ENCODE data around the gene NGRN. TPM values are rescaled to one million over a fixed set of nuclear protein-coding genes. Genes with fewer than 3 reads are reported as not detected.

NGRN gene
- total and polyA plus RNA-seq, 4 donors, result 154 to 356 (median 252) TPM

DNA sequence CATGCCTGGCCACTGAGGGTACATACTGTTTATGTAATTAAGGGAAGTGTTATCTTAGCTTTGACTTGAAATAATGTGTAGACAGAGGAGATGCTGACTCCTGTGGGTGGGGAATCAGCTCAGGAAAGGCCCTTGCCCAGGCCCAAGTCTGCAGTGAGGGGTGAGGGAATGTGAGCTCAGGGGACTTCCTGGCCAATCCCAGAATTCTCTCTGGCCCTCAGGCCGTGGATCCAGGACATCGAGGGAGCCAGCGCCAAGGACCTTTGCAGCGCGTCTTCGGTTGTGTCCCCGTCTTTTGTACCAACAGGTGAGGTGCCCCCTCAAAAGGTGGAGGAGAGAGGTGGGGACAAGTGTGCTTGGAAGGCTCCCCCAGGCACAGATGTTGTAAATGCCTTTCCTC lies 38.1 kb upstream of the NGRN start:
- H3K27ac ChIP-seq (ENCODE audit: low read depth, low read length), result no peak overlapping the region

GRCh38 chr15:90227816-90228772 lies 37.4 kb upstream of the NGRN start:
- Histone ChIP-seq H3K4me3 (ENCODE audit: low read depth, low read length) (no peak overlapping the region), H3K27me3 (ENCODE audit: control insufficient read depth, insufficient read depth, low read length) (no peaks in the 10 kb centered on the region), H3K36me3 (ENCODE audit: control insufficient read depth, insufficient read depth, low read length) (peaks cover 79% of the 10 kb centered on the region), H3K9me3 (ENCODE audit: control insufficient read depth, insufficient read depth, low read length) (no peaks in the 10 kb centered on the region), H3K4me1 (ENCODE audit: control insufficient read depth, insufficient read depth, low read length) (peaks cover 21% of the 10 kb centered on the region), H3K27ac (ENCODE audit: low read depth, low read length) (no peak overlapping the region)
- 94% methylated on average over 37 of the region's 38 CpGs for WGBS (ENCODE audit: insufficient coverage)
- no peak for DNase-seq (ENCODE audit: low read depth in 4 of 6, low spot score in 6 of 6)

More for the DNA sequence above, 38.1 kb upstream of the NGRN start:
- no peak for DNase-seq (ENCODE audit: low read depth in 4 of 6, low spot score in 6 of 6)
- WGBS (ENCODE audit: insufficient coverage), result 95% methylated on average over 6 of the region's 7 CpGs
- H3K36me3 ChIP-seq (ENCODE audit: control insufficient read depth, insufficient read depth, low read length), result peaks cover 85% of the 10 kb centered on the region
- peaks cover 14% of the 10 kb centered on the region for H3K4me1 ChIP-seq (ENCODE audit: control insufficient read depth, insufficient read depth, low read length)
- no peak overlapping the region for H3K4me3 ChIP-seq (ENCODE audit: low read depth, low read length)
- no peaks in the 10 kb centered on the region for H3K9me3 ChIP-seq (ENCODE audit: control insufficient read depth, insufficient read depth, low read length)
- H3K27me3 ChIP-seq (ENCODE audit: control insufficient read depth, insufficient read depth, low read length), result no peaks in the 10 kb centered on the region

DNA sequence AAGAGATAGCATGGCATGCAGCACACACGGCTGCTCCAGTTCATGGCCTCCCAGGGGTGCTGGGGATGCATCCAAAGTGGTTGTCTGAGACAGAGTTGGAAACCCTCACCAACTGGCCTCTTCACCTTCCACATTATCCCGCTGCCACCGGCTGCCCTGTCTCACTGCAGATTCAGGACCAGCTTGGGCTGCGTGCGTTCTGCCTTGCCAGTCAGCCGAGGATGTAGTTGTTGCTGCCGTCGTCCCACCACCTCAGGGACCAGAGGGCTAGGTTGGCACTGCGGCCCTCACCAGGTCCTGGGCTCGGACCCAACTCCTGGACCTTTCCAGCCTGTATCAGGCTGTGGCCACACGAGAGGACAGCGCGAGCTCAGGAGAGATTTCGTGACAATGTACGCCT lies 36.5 kb upstream of the NGRN start:
- WGBS (ENCODE audit: insufficient coverage), result 94% methylated on average over 15 of the region's 15 CpGs
- H3K4me3 ChIP-seq (ENCODE audit: low read depth, low read length), result no peak overlapping the region
- peaks cover 25% of the 10 kb centered on the region for H3K4me1 ChIP-seq (ENCODE audit: control insufficient read depth, insufficient read depth, low read length)
- peaks cover 70% of the 10 kb centered on the region for H3K36me3 ChIP-seq (ENCODE audit: control insufficient read depth, insufficient read depth, low read length)
- H3K27ac ChIP-seq (ENCODE audit: low read depth, low read length), result no peak overlapping the region
- no peaks in the 10 kb centered on the region for H3K27me3 ChIP-seq (ENCODE audit: control insufficient read depth, insufficient read depth, low read length)
- no peak for DNase-seq (ENCODE audit: low read depth in 4 of 6, low spot score in 6 of 6)
- no peaks in the 10 kb centered on the region for H3K9me3 ChIP-seq (ENCODE audit: control insufficient read depth, insufficient read depth, low read length)

GRCh38 chr15:90230071-90230494 lies 35.4 kb upstream of the NGRN start:
- H3K4me1 ChIP-seq (ENCODE audit: control insufficient read depth, insufficient read depth, low read length), result peaks cover 27% of the 10 kb centered on the region
- WGBS (ENCODE audit: insufficient coverage), result 63% methylated on average over 8 of the region's 12 CpGs

GRCh38 chr15:90230610-90231009 lies 34.9 kb upstream of the NGRN start:
- no peak overlapping the region for H3K27ac ChIP-seq (ENCODE audit: low read depth, low read length)
- no peaks in the 10 kb centered on the region for H3K27me3 ChIP-seq (ENCODE audit: control insufficient read depth, insufficient read depth, low read length)
- H3K4me1 ChIP-seq (ENCODE audit: control insufficient read depth, insufficient read depth, low read length), result peaks cover 27% of the 10 kb centered on the region
- WGBS (ENCODE audit: insufficient coverage), result 87% methylated on average over 5 of the region's 8 CpGs
- no peak overlapping the region for H3K4me3 ChIP-seq (ENCODE audit: low read depth, low read length)
- H3K36me3 ChIP-seq (ENCODE audit: control insufficient read depth, insufficient read depth, low read length), result peaks cover 54% of the 10 kb centered on the region
- DNase-seq (ENCODE audit: low read depth in 4 of 6, low spot score in 6 of 6), result no peak
- H3K9me3 ChIP-seq (ENCODE audit: control insufficient read depth, insufficient read depth, low read length), result no peaks in the 10 kb centered on the region

More at GRCh38 chr15:90230071-90230494, 35.4 kb upstream of the NGRN start:
- Histone ChIP-seq H3K4me3 (ENCODE audit: low read depth, low read length) (no peak overlapping the region), H3K27me3 (ENCODE audit: control insufficient read depth, insufficient read depth, low read length) (no peaks in the 10 kb centered on the region), H3K27ac (ENCODE audit: low read depth, low read length) (no peak overlapping the region), H3K36me3 (ENCODE audit: control insufficient read depth, insufficient read depth, low read length) (peaks cover 59% of the 10 kb centered on the region), H3K9me3 (ENCODE audit: control insufficient read depth, insufficient read depth, low read length) (no peaks in the 10 kb centered on the region)
- DNase-seq (ENCODE audit: low read depth in 4 of 6, low spot score in 6 of 6), result peak in 1 of 6 donors; percentile 39

- Histone ChIP-seq H3K4me1 (ENCODE audit: control insufficient read depth, insufficient read depth, low read length) (peaks cover 27% of the 10 kb centered on the region), H3K36me3 (ENCODE audit: control insufficient read depth, insufficient read depth, low read length) (peaks cover 50% of the 10 kb centered on the region), H3K9me3 (ENCODE audit: control insufficient read depth, insufficient read depth, low read length) (no peaks in the 10 kb centered on the region), H3K27ac (ENCODE audit: low read depth, low read length) (no peak overlapping the region), H3K27me3 (ENCODE audit: control insufficient read depth, insufficient read depth, low read length) (no peaks in the 10 kb centered on the region), H3K4me3 (ENCODE audit: low read depth, low read length) (no peak overlapping the region)
- 81% methylated on average over 25 of the region's 27 CpGs for WGBS (ENCODE audit: insufficient coverage)
- DNase-seq (ENCODE audit: low read depth in 4 of 6, low spot score in 6 of 6), result no peak
These were observed 34.1 kb upstream of the NGRN start for GRCh38 chr15:90231028-90232017.

DNA sequence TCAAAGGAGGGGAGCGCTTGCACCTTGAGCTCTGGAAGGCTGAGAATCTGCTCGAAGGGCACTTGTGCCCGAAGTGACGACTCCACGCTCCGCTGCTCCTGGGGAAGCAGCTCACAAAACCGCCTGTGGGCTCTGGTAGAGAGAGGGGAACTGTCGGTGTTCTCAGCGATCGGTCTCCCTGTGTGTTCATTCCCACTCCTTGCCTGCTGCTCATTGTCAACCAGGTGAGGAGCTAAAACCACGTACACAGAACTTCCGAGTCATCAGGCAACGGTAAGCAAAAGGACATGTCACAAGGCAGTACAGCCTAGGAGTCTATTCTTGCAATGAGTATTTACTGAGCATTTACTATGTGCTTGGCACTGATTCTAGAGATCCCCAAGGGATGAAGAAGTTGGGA lies 33.3 kb upstream of the NGRN start:
- peaks cover 50% of the 10 kb centered on the region for H3K36me3 ChIP-seq (ENCODE audit: control insufficient read depth, insufficient read depth, low read length)
- no peak for DNase-seq (ENCODE audit: low read depth in 4 of 6, low spot score in 6 of 6)

GRCh38 chr15:90232941-90233386 lies 32.5 kb upstream of the NGRN start:
- peaks cover 47% of the 10 kb centered on the region for H3K36me3 ChIP-seq (ENCODE audit: control insufficient read depth, insufficient read depth, low read length)
- H3K27ac ChIP-seq (ENCODE audit: low read depth, low read length), result no peak overlapping the region
- no peaks in the 10 kb centered on the region for H3K27me3 ChIP-seq (ENCODE audit: control insufficient read depth, insufficient read depth, low read length)
- H3K4me1 ChIP-seq (ENCODE audit: control insufficient read depth, insufficient read depth, low read length), result peaks cover 27% of the 10 kb centered on the region
- peak overlapping the region; percentile 74 for H3K4me3 ChIP-seq (ENCODE audit: low read depth, low read length)
- WGBS (ENCODE audit: insufficient coverage), result 16% methylated on average over 8 of the region's 9 CpGs
- no peaks in the 10 kb centered on the region for H3K9me3 ChIP-seq (ENCODE audit: control insufficient read depth, insufficient read depth, low read length)
- DNase-seq (ENCODE audit: low read depth in 4 of 6, low spot score in 6 of 6), result peak in 1 of 6 donors; percentile 45

More for the DNA sequence above, 33.3 kb upstream of the NGRN start:
- Histone ChIP-seq H3K9me3 (ENCODE audit: control insufficient read depth, insufficient read depth, low read length) (no peaks in the 10 kb centered on the region), H3K4me3 (ENCODE audit: low read depth, low read length) (no peak overlapping the region), H3K27me3 (ENCODE audit: control insufficient read depth, insufficient read depth, low read length) (no peaks in the 10 kb centered on the region), H3K27ac (ENCODE audit: low read depth, low read length) (no peak overlapping the region), H3K4me1 (ENCODE audit: control insufficient read depth, insufficient read depth, low read length) (peaks cover 27% of the 10 kb centered on the region)
- WGBS (ENCODE audit: insufficient coverage), result 83% methylated on average over 10 of the region's 13 CpGs

GRCh38 chr15:90233387-90234095 lies 31.9 kb upstream of the NGRN start, which contains the start of gene CIB1:
Gene CIB1, minus strand, starts transcription at chr15:90233941. Its CDS starts 56 bp downstream, at chr15:90233885.
- peaks cover 46% of the 10 kb centered on the region for H3K36me3 ChIP-seq (ENCODE audit: control insufficient read depth, insufficient read depth, low read length)
- WGBS (ENCODE audit: insufficient coverage), result 0% methylated on average over 63 of the region's 63 CpGs

More at GRCh38 chr15:90233387-90234095, 31.9 kb upstream of the NGRN start, which contains the start of gene CIB1:
- Histone ChIP-seq H3K4me1 (ENCODE audit: control insufficient read depth, insufficient read depth, low read length) (peaks cover 27% of the 10 kb centered on the region), H3K27ac (ENCODE audit: low read depth, low read length) (peak within 1 kb of the TSS; percentile 78), H3K4me3 (ENCODE audit: low read depth, low read length) (peak within 1 kb of the TSS; percentile 88), H3K27me3 (ENCODE audit: control insufficient read depth, insufficient read depth, low read length) (no peaks in the 10 kb centered on the region), H3K9me3 (ENCODE audit: control insufficient read depth, insufficient read depth, low read length) (no peaks in the 10 kb centered on the region)
- peak in 4 of 6 donors; percentile 79 to 98 (median 86) for DNase-seq (ENCODE audit: low read depth in 4 of 6, low spot score in 6 of 6)
